Muscle layer of duodenum (tissue), 2 donors: ENCODE measurements around the gene CDK14.

ENCODE experiments used
- H3K27ac ChIP-seq: one replicate; pipeline ENCODE4 v1.7.0; 2013; ENCODE audit warnings: mild to moderate bottlenecking, low read length
- H3K27me3 ChIP-seq: one replicate; pipeline ENCODE4 v1.7.0; 2013; ENCODE audit warnings: low read depth, mild to moderate bottlenecking, control low read depth, low read length
- H3K36me3 ChIP-seq, 2 donors: one replicate each; pipeline ENCODE4 v1.7.0; 2013; ENCODE audit warnings: low read length in 2 of 2, control low read depth in 1 of 2, mild to moderate bottlenecking in 1 of 2; ENCODE audit not compliant: insufficient read depth in 2 of 2, control insufficient read depth in 1 of 2
- H3K4me1 ChIP-seq, 2 donors: one replicate each; pipeline ENCODE4 v1.7.0; 2013; ENCODE audit warnings: low read length in 2 of 2, mild to moderate bottlenecking in 2 of 2, control low read depth in 1 of 2, moderate library complexity in 1 of 2; ENCODE audit not compliant: insufficient read depth in 2 of 2, control insufficient read depth in 1 of 2
- H3K4me3 ChIP-seq, 2 donors: one replicate each; pipeline ENCODE4 v1.7.0; 2013; ENCODE audit warnings: low read length in 2 of 2, low read depth in 1 of 2, mild to moderate bottlenecking in 1 of 2
- H3K9me3 ChIP-seq, 2 donors: one replicate each; pipeline ENCODE4 v1.7.0; 2013; ENCODE audit warnings: low read length in 2 of 2, control low read depth in 1 of 2, mild to moderate bottlenecking in 1 of 2; ENCODE audit not compliant: control insufficient read depth in 1 of 2
- donor health status: healthy.

Gene CDK14

GRCh38 chr7:90945104-90945787 lies 349.1 kb downstream of the CDK14 start:
- Histone ChIP-seq H3K4me1 (no peaks in the 10 kb centered on the region), H3K9me3 (no peaks in the 10 kb centered on the region), H3K27me3 (no peaks in the 10 kb centered on the region), H3K27ac (no peak overlapping the region), H3K36me3 (no peaks in the 10 kb centered on the region), H3K4me3 (no peak overlapping the region)

DNA sequence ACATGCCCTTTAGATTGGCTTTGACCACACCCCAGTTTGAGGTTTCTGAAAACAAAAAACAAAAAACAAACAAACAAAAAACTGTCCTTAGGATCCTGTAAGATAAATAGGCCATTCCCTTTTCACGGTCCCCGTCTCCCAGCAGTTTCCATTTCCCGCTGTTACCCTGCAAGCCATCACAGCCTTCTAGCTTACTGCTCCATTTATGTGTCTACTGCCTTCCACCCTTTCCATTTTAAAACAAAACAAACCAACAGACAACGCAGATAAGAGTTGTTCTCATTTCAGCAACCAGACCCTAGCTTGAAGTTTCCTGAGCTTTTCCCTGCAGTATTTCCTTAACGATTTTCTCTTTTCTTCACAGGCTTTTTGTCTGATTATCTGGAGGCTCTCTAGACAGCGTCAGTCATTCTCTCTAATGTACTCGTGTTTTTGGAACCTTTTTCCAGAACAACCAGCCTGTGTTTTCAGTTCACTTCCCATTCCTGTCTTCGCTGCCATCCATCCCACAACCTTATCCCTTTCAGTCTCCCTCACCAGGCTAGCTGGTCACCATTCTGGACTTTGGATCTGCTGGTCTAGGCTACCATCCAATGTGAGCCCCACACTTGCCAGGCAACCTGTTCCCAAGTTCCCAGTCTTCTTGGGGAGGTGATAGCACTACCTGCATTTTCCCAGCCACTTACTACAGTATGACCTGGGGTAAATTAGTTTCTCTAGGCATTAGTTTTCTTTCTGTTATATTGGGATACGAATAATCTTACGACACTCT lies 350.8 kb downstream of the CDK14 start:
- Histone ChIP-seq H3K36me3 (no peaks in the 10 kb centered on the region), H3K9me3 (no peaks in the 10 kb centered on the region), H3K27ac (no peak overlapping the region), H3K4me1 (peaks cover 0 to under 1% of the 10 kb centered on the region in 2 donors), H3K27me3 (no peaks in the 10 kb centered on the region), H3K4me3 (no peak overlapping the region)

DNA sequence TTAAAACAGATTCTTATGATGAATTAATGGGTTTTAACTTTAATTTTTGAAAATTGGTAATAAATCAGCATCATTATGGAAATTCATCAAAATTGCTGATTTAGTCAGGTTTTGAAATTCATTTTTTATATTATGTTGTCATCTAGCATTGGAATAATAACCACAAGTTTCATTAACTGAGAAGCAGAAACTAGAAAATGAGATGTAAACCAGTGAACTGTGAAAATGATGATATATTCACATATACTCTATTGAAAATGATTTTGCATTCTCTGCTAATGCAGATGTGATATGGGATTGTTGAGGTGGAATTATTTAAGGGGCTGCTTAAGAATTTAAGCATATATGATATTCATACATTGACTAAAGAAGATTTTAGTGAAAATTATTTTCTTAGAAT lies 352.0 kb downstream of the CDK14 start:
- Histone ChIP-seq H3K4me3 (no peak overlapping the region), H3K4me1 (peaks cover 0 to 8% of the 10 kb centered on the region in 2 donors), H3K27ac (no peak overlapping the region), H3K27me3 (no peaks in the 10 kb centered on the region), H3K36me3 (no peaks in the 10 kb centered on the region), H3K9me3 (no peaks in the 10 kb centered on the region)

GRCh38 chr7:90951229-90951628 lies 355.1 kb downstream of the CDK14 start:
- H3K9me3 ChIP-seq, result no peaks in the 10 kb centered on the region
- no peaks in the 10 kb centered on the region for H3K36me3 ChIP-seq
- H3K27me3 ChIP-seq, result no peaks in the 10 kb centered on the region
- no peak overlapping the region for H3K4me3 ChIP-seq
- H3K27ac ChIP-seq, result no peak overlapping the region
- H3K4me1 ChIP-seq, result peaks cover 0 to 8% of the 10 kb centered on the region in 2 donors

DNA sequence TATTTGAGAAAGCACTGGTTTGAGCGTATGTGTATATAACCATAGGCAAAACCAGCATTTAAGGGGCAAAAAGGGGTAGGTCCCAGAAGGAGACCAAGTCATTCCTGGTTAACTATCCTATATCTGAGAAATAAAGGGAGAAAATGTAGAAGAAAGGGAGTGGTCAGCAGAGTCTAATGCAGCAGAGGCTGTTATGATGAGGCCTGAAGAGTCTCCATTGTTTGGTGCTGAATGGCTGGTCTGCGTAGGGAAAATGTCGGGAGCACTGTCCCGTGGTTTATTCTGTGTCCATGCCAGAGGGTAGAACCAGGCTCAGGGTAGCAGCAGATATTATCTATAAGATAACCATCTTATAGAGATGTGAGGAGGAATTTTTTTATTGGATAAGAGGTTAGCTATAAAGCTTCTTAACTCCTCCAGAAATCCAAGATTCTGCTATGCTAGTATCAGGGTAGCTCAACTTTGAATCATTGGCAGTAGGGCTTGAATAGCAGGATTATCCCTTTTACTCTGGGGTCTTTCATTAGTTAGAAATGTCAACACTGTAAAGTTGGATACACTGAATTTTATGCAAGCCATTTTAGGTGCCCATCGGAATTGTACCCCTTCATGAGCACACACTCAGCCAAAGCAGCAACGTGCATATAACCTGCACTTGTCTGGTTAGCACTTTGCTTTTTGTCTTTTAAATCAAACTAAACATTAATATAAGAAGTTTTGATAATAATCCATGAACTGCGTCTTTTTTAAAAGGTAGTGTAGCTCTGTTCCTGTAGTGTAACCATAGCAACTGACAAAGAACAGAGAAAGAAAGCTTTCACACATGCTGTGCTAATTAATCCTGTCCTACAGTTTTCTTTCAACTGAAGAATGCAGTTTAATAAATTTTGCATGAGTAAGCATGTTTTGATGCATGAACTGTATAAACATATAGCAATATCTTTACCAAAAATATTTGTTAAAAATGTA lies 356.1 kb downstream of the CDK14 start:
- Histone ChIP-seq H3K9me3 (no peaks in the 10 kb centered on the region), H3K27ac (no peak overlapping the region), H3K4me1 (peaks cover 0 to 8% of the 10 kb centered on the region in 2 donors), H3K27me3 (no peaks in the 10 kb centered on the region), H3K36me3 (no peaks in the 10 kb centered on the region), H3K4me3 (no peak overlapping the region)

DNA sequence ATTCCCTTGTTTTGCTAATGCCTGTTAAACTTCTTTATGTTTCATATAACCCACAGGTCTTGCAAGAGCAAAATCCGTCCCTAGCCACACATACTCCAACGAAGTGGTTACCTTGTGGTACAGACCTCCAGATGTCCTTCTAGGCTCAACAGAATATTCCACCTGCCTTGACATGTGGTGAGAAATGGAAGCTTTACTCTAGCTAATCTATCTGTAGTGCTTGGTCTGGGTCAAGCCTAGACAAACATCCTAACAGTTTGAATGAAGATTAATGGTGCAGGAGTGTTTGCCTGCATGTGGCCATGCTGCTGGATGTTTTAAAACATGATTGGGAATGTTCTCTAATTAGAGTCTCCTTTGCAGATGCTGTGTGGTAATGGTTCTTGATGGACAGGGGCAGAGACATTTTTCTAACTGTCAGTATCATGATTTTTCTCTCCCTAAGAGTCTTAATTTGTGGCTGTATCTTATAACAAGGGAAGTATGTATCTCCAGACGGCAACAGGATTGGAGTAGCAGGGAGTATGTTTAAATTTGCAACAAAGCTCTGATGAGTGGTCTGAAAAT lies 359.6 kb downstream of the CDK14 start:
- H3K9me3 ChIP-seq, result no peaks in the 10 kb centered on the region
- H3K27ac ChIP-seq, result no peak overlapping the region
- H3K27me3 ChIP-seq, result no peaks in the 10 kb centered on the region
- no peak overlapping the region for H3K4me3 ChIP-seq
- no peaks in the 10 kb centered on the region for H3K36me3 ChIP-seq
- H3K4me1 ChIP-seq, result peaks cover 0 to 18% of the 10 kb centered on the region in 2 donors

- no peak overlapping the region for H3K4me3 ChIP-seq
- no peak overlapping the region for H3K27ac ChIP-seq
- H3K36me3 ChIP-seq, result no peaks in the 10 kb centered on the region
- no peaks in the 10 kb centered on the region for H3K27me3 ChIP-seq
- no peaks in the 10 kb centered on the region for H3K9me3 ChIP-seq
- peaks cover 0 to 10% of the 10 kb centered on the region in 2 donors for H3K4me1 ChIP-seq
These were observed 361.8 kb downstream of the CDK14 start for GRCh38 chr7:90957883-90958282.

GRCh38 chr7:90958647-90959046 lies 362.5 kb downstream of the CDK14 start:
- H3K4me3 ChIP-seq, result no peak overlapping the region
- H3K4me1 ChIP-seq, result peaks cover 0 to 10% of the 10 kb centered on the region in 2 donors
- no peak overlapping the region for H3K27ac ChIP-seq
- H3K9me3 ChIP-seq, result no peaks in the 10 kb centered on the region
- no peaks in the 10 kb centered on the region for H3K27me3 ChIP-seq
- H3K36me3 ChIP-seq, result no peaks in the 10 kb centered on the region

DNA sequence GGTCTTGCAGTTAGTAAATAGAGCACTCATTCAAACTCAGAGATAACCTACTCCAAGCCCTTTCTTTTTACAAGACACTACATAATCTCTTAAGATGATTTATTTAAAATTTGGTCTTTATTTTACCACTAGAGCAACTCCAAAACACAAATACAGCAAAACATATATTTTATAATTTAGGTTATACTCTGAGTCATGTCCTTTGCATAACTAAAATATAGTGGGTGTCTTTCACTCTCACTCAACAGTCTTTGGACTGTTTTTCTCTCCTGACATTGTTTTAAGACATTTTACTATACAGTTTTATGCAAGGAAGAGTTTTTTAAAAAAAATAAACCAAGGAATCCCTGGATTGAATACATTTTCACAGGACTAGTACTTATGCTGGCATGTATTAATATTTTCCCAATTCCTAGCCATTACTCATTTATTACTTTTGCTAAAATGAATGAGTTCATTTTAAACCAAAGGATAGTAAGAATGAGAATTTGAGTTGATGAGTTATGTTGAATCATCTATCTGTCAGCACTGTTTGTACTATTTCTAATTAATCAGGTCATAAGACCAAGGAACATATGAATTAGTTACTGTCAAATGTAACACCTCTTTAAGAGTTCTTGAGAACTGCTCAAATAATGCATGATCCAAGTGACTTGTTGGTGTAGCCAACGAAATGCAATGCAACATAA lies 365.1 kb downstream of the CDK14 start:
- H3K4me1 ChIP-seq, result peaks cover 0 to 10% of the 10 kb centered on the region in 2 donors
- no peaks in the 10 kb centered on the region for H3K9me3 ChIP-seq
- no peak overlapping the region for H3K27ac ChIP-seq
- H3K4me3 ChIP-seq, result no peak overlapping the region
- no peaks in the 10 kb centered on the region for H3K27me3 ChIP-seq
- H3K36me3 ChIP-seq, result no peaks in the 10 kb centered on the region

DNA sequence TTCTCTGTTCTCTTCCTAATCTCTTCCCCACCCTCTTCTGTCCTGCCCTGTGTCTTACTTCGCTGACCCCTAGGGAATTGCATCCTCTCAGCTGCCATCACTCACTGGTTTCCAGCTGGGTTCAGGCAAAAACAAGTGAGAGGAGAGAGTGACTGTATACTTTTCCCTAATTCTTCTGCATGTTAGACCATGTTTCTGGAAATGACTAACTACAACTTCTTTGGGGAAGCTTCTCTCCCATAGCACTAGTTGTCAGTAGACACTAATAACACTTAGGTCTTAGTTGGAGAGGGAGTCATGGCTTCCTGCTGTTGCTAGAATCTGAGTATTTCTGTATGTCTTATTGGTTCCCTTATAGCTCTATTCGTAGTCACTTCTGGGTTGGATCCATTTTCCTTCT lies 369.1 kb downstream of the CDK14 start:
- no peak overlapping the region for H3K4me3 ChIP-seq
- H3K36me3 ChIP-seq, result no peaks in the 10 kb centered on the region

More for the DNA sequence above, 369.1 kb downstream of the CDK14 start:
- Histone ChIP-seq H3K4me1 (no peaks in the 10 kb centered on the region), H3K27me3 (no peaks in the 10 kb centered on the region), H3K27ac (no peak overlapping the region), H3K9me3 (no peaks in the 10 kb centered on the region)
